ENCODE measurements around the gene PHACTR1. TPM values are rescaled to one million over a fixed set of nuclear protein-coding genes. Genes with fewer than 3 reads are reported as not detected.

The PHACTR1 gene
- total RNA-seq, 4 donors from 2014 or later = 12.6 to 17.7 (median 17.1) TPM

DNA sequence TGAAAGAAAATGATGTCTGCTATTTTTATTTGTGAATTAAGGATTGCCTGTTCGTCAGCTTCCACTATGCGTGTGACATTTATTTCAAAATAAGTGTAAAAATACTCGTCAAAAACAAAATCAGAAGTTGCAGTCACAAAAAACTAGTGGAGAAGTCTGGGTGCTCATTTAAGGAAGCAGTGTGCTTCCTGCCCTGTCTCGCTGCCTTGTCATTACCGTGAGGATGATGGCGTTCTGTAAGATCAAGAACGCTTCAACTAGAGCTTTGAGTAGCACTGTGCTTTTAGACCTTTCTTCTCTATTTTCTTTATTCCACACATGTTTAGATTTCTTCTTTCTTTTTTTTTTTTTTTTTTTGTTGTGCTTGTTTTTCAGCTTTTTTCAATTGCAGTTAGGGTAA is 424.8 kb downstream of the PHACTR1 start:
- TF ChIP-seq, protein P1, sequence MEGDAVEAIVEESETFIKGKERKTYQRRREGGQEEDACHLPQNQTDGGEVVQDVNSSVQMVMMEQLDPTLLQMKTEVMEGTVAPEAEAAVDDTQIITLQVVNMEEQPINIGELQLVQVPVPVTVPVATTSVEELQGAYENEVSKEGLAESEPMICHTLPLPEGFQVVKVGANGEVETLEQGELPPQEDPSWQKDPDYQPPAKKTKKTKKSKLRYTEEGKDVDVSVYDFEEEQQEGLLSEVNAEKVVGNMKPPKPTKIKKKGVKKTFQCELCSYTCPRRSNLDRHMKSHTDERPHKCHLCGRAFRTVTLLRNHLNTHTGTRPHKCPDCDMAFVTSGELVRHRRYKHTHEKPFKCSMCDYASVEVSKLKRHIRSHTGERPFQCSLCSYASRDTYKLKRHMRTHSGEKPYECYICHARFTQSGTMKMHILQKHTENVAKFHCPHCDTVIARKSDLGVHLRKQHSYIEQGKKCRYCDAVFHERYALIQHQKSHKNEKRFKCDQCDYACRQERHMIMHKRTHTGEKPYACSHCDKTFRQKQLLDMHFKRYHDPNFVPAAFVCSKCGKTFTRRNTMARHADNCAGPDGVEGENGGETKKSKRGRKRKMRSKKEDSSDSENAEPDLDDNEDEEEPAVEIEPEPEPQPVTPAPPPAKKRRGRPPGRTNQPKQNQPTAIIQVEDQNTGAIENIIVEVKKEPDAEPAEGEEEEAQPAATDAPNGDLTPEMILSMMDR (IDR thresholded peaks at IDR 0.05) = no peak
- DNase-seq (ENCODE audit: low spot score) = no peak
- ATAC-seq (ENCODE audit: low FRiP score) = no peak

DNA sequence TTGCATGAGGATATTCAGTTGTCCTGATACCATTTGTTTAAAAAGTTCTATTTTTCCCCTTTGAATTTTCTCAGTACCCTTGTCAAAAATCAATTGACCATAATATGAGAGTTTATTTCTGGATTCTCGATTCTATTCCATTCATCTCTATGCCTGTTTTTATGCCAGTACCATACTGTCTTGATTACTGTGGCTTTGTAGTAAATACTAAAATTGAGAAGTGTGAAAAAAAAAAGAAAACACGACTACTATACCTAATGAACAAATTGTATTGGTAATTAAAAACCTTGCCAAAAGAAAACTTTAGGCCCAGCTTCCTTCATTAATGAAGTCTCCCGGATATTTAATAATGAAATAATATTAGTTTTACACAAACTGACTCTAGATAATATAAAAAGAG is 426.0 kb downstream of the PHACTR1 start:
- ATAC-seq (ENCODE audit: low FRiP score) = no peak
- no peak for DNase-seq (ENCODE audit: low spot score)
- TF ChIP-seq, protein P1 (IDR thresholded peaks at IDR 0.05) = no peak

DNA sequence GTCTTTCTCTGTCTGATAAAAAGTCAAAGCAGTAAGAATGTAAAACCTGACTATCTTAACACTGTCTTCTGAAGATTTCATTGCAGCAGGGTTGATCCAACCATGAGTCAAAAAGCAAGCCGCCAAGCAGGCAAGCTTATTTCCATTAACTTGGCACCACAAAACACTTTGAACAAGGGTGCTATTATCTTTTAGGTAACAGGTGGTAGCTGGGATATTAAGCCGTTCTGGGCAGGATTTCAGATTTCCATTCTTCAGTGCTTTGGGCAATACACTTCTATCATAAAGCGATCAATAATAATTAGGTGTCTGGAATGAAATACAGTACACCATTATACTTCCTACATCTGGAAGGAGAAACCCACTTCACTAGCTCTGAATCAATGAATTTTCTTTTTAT is 429.9 kb downstream of the PHACTR1 start:
- ATAC-seq (ENCODE audit: low FRiP score) (no peak), DNase-seq (ENCODE audit: low spot score) (no peak)
- TF ChIP-seq, protein P1 (IDR thresholded peaks at IDR 0.05) = no peak

DNA sequence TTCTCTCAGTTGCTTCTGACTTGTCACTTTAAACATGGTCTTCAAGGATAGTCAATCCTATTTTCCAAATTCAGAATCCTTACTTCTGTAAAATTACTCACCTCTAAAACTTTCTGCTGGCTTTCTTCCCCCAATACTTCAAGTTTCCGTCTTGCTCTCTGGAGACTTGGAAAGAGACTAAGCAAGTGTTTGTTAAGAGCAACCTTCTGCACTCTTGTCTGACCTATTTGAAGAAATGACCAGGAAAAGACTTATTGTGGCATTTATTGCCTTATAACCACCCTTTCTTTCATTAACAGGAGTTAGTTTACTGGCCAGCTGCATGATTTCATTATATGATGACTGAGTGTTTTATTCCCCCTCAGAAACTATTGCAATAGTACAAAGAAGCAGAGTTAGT is 430.8 kb downstream of the PHACTR1 start:
- DNase-seq (ENCODE audit: low spot score) = no peak
- TF ChIP-seq, protein P1 (IDR thresholded peaks at IDR 0.05) = no peak
- no peak for ATAC-seq (ENCODE audit: low FRiP score)

DNA sequence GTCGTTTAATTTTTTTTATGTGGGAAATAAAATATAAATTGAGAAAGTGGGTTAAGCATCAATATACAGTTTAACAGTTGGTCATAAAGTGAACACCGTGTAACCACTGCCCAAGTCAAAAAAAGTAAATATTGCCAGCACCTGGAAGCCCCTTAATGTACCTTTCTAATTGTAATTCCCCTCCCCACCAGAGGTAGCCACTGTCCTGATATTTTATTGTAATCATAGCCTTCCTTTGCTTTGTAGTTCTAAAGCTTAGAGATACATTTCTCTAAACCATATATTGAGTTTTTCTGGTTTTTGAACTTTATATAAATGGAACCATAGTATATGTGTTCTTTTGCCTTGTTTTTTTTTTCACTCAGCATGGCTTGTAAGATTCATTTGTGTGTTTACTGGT is 431.2 kb downstream of the PHACTR1 start:
- no peak for ATAC-seq (ENCODE audit: low FRiP score)

DNA sequence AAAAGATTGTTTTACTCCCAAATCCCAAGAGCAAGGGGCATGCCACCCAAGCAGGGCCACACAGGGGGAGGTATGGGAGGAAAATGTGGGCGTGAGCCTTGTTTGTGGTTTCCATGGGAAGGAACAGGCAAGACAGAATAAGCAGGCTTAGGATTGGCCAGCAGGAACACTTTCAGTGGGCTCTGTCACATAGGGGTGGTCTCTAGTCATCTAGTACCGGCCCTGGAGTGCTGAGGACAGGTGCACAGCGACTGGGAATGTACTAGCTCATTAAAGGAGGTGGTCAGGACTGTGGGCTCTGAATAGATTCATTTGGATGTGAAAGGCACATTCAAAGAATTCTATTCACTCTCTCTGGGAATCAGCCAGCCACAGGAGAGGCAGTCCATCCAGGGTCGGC is 436.2 kb downstream of the PHACTR1 start:
- TF ChIP-seq, protein P1 (IDR thresholded peaks at IDR 0.05) = no peak
- no peak for ATAC-seq (ENCODE audit: low FRiP score)
- no peak for DNase-seq (ENCODE audit: low spot score)

More for the DNA sequence above, 431.2 kb downstream of the PHACTR1 start:
- TF ChIP-seq, protein P1 (IDR thresholded peaks at IDR 0.05) = no peak
- DNase-seq (ENCODE audit: low spot score) = no peak

DNA sequence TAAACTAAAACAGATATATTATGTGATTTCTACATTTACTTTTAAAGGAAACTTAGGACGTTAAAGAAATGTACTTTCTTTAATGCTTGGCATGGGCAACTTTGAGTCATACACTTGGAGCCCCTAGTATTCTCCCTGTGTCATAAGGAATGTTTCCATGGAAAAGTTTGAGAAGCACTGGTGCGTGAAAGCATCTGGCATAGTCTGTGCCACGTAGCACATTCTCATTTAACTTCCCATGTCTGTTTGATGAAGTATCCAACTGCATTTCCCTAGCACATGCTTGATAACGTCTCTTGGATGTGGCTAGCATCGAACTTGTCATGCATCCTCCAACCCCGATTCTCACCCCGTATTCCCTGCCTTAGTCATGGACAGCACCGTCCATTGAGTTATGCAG is 439.8 kb downstream of the PHACTR1 start:
- TF ChIP-seq, protein P1 (IDR thresholded peaks at IDR 0.05) = no peak
- no peak for ATAC-seq (ENCODE audit: low FRiP score)
- no peak for DNase-seq (ENCODE audit: low spot score)
